Measurements from ENCODE around the gene RXRA.

- TF ChIP-seq EP300 (IDR thresholded peaks at IDR 0.05) (no peak), CTCF (IDR thresholded peaks at IDR 0.05) (no peak), POLR2A (IDR thresholded peaks at IDR 0.05) (no peak), POLR2AphosphoS5 (IDR thresholded peaks at IDR 0.05) (peak in 1 of 2 donors; percentile 12)
These were observed 65.3 kb downstream of the RXRA start for GRCh38 chr9:134391319-134392231.

Measured in upper lobe of left lung (tissue), 4 donors.